ENCODE measurements around the gene PNMT. TPM values are rescaled to one million over a fixed set of nuclear protein-coding genes. Genes with fewer than 3 reads are reported as not detected.
A peak's percentile ranks its signal among the peaks of the same experiment; 100 is the strongest.

The PNMT gene
- total and polyA plus RNA-seq, 2 of the 13 experiments (the other 11 are each of a cell fraction or from before 2014, with no cell fraction given) = 0.25 TPM; not detected in 1

- no peak for TF ChIP-seq ZFP1 (CRISPR knock-in tag; IDR thresholded peaks at IDR 0.05)
- peak; percentile 76 for TF ChIP-seq ZNF501 (CRISPR knock-in tag; IDR thresholded peaks at IDR 0.05)
- TF ChIP-seq SALL1 (CRISPR knock-in tag; IDR thresholded peaks at IDR 0.05) = peak; percentile 85
- TF ChIP-seq ISX (CRISPR knock-in tag; conservative IDR thresholded peaks at IDR 0.05) = no peak
- 0 out of 2 replicates have a peak, but pooled peaks have one; percentile 28 for TF ChIP-seq PRDM10 (CRISPR knock-in tag; IDR thresholded peaks at IDR 0.05; ENCODE audit: low read depth)
- peak; percentile 58 for TF ChIP-seq DRAP1 (CRISPR knock-in tag; IDR thresholded peaks at IDR 0.05)
- TF ChIP-seq STAG1 (CRISPR knock-in tag; IDR thresholded peaks at IDR 0.05) = peak; percentile 67
- no peak for TF ChIP-seq EP300 (IDR thresholded peaks at IDR 0.05; ENCODE audit: low read depth in 2 of 2, low read length in 2 of 2)
- no peak; the same call in 1 of the 2 replicates for TF ChIP-seq EP300 (CRISPR knock-in tag; IDR thresholded peaks at IDR 0.05; ENCODE audit: borderline replicate concordance)
- no peak for TF ChIP-seq PAF1 (CRISPR knock-in tag; IDR thresholded peaks at IDR 0.05)
- peak; percentile 59; the same call in 1 of the 2 replicates for TF ChIP-seq BCL6 (CRISPR knock-in tag; IDR thresholded peaks at IDR 0.05)
- peak; percentile 47; the same call in 1 of the 2 replicates for TF ChIP-seq ZNF839 (CRISPR knock-in tag; IDR thresholded peaks at IDR 0.05; ENCODE audit: borderline replicate concordance)
- TF ChIP-seq RXRB (CRISPR knock-in tag; IDR thresholded peaks at IDR 0.05; ENCODE audit: borderline replicate concordance) = peak; percentile 64; the same call in 1 of the 2 replicates
- no peak for TF ChIP-seq CCAR2 (optimal IDR thresholded peaks at IDR 0.05; ENCODE audit: low read depth, low read length)
- TF ChIP-seq, protein P1, sequence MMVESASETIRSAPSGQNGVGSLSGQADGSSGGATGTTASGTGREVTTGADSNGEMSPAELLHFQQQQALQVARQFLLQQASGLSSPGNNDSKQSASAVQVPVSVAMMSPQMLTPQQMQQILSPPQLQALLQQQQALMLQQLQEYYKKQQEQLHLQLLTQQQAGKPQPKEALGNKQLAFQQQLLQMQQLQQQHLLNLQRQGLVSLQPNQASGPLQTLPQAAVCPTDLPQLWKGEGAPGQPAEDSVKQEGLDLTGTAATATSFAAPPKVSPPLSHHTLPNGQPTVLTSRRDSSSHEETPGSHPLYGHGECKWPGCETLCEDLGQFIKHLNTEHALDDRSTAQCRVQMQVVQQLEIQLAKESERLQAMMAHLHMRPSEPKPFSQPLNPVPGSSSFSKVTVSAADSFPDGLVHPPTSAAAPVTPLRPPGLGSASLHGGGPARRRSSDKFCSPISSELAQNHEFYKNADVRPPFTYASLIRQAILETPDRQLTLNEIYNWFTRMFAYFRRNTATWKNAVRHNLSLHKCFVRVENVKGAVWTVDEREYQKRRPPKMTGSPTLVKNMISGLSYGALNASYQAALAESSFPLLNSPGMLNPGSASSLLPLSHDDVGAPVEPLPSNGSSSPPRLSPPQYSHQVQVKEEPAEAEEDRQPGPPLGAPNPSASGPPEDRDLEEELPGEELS (CRISPR knock-in tag; IDR thresholded peaks at IDR 0.05) = no peak
- 0 out of 2 replicates have a peak, but pooled peaks have one; percentile 66 for TF ChIP-seq SSRP1 (CRISPR knock-in tag; IDR thresholded peaks at IDR 0.05)
- peak; percentile 96; the same call in 1 of the 2 replicates for TF ChIP-seq BCL3 (CRISPR knock-in tag; IDR thresholded peaks at IDR 0.05)
- no peak for TF ChIP-seq REXO4 (CRISPR knock-in tag; IDR thresholded peaks at IDR 0.05; ENCODE audit: borderline replicate concordance)
- peak; percentile 79; the same call in 1 of the 2 replicates for TF ChIP-seq MEIS2 (CRISPR knock-in tag; IDR thresholded peaks at IDR 0.05)
- TF ChIP-seq IRX3 (CRISPR knock-in tag; IDR thresholded peaks at IDR 0.05; ENCODE audit: borderline replicate concordance, low read depth) = no peak
These were observed at the start of gene PNMT (continued) for GRCh38 chr17:39667945-39668924.
